Transverse colon (tissue), 4 donors: ENCODE measurements around the gene ELP4. TPM values are rescaled to one million over a fixed set of nuclear protein-coding genes. Genes with fewer than 3 reads are reported as not detected.

ENCODE experiments used
- DNase-seq: peaks from one replicate; pipeline ENCODE4 v3.0.0-alpha.2; 2019
- H3K27ac ChIP-seq, 4 donors: fragments of 200-600 bp; sonication (generic); 2 replicates each; pipeline ENCODE4 v1.5.1; 2016 to 2018; ENCODE audit warnings: inconsistent platforms in 4 of 4
- H3K27me3 ChIP-seq: fragments of 200-600 bp; sonication (generic); 2 replicates; pipeline ENCODE4 v1.5.1; 2017; ENCODE audit warnings: inconsistent platforms
- H3K36me3 ChIP-seq, 4 donors: fragments of 200-600 bp; sonication (generic); 2 replicates each; pipeline ENCODE4 v1.5.1; 2017 to 2019; ENCODE audit warnings: inconsistent platforms in 4 of 4
- H3K4me1 ChIP-seq, 4 donors: fragments of 200-600 bp; sonication (generic); 2 replicates each; pipeline ENCODE4 v1.5.1; 2017 to 2020; ENCODE audit warnings: inconsistent platforms in 4 of 4
- H3K4me3 ChIP-seq, 4 donors: fragments of 200-600 bp; sonication (generic); 1 replicate in 1 of 4; 2 replicates in 3 of 4; pipeline versions ENCODE4 v1.5.1 to v1.6.1; 2017 to 2019; ENCODE audit warnings: inconsistent platforms in 4 of 4
- H3K9me3 ChIP-seq, 2 donors: fragments of 200-600 bp; sonication (generic); 2 replicates each; pipeline ENCODE4 v1.5.1; 2017 to 2019; ENCODE audit warnings: inconsistent platforms in 2 of 2
- EP300 ChIP-seq: sonication (generic); formaldehyde crosslinking; IDR thresholded peaks from one replicate; pipeline ENCODE4 v1.6.1; 2017; ENCODE audit warnings: antibody characterized with exemption, low read depth
- POLR2A ChIP-seq: fragments of 450-650 bp; IDR thresholded peaks from one replicate; pipeline ENCODE4 v1.6.1; 2016; ENCODE audit warnings: antibody characterized with exemption, mild to moderate bottlenecking, moderate library complexity
- POLR2AphosphoS5 ChIP-seq, 3 donors: sonication (generic); formaldehyde crosslinking; IDR thresholded peaks; one replicate each; pipeline ENCODE4 v1.6.1; 2016; ENCODE audit warnings: antibody characterized with exemption in 3 of 3
- WGBS, 2 donors: methylation state at CpG; one replicate each; pipeline ENCODE4 v1.1.5; 2018; ENCODE audit warnings: low coverage in 1 of 2; 5-methylcytosine and 5-hydroxymethylcytosine counted together
- in situ Hi-C, 4 donors: fragments of 200-750 bp; cut with MboI; loops; one replicate each; pipeline versions ENCODE4 v1.15.0 to v1.15.1; 2017; ENCODE audit warnings: low sequenced_read_pairs in 3 of 4, low pct_ligation_motif_present in 1 of 4, low pct_unique_long_range_greater_than_20kb in 1 of 4
- intact Hi-C: fragments of 100-400 bp; cut with DNase I; formaldehyde crosslinking; loops from one replicate; pipeline ENCODE4 v1.15.1; 2023; ENCODE audit warnings: low total_unique reads
- total RNA-seq, 4 donors: library from RNA; depleted of rRNA; stranded (reverse); fragments of >200 nt; gene quantifications; one replicate each; pipeline ENCODE4 v1.1.0, GENCODE V29; 2016
- TF ChIP-seq, protein P1 (sequence below), 5 experiments: fragments of 200-600 bp in 3 of 5; fragments of 450-650 bp in 2 of 5; sonication (generic) in 3 of 5; IDR thresholded peaks; 1 replicate in 2 of 5; 2 replicates in 3 of 5; pipeline ENCODE4 v1.5.1; 2016 to 2017; ENCODE audit warnings: antibody characterized with exemption in 5 of 5, inconsistent platforms in 3 of 5, mild to moderate bottlenecking in 2 of 5, moderate library complexity in 1 of 5

The ELP4 gene
- total RNA-seq, 4 donors from 2014 or later = 14.2 to 46.4 (median 23.6) TPM

DNA sequence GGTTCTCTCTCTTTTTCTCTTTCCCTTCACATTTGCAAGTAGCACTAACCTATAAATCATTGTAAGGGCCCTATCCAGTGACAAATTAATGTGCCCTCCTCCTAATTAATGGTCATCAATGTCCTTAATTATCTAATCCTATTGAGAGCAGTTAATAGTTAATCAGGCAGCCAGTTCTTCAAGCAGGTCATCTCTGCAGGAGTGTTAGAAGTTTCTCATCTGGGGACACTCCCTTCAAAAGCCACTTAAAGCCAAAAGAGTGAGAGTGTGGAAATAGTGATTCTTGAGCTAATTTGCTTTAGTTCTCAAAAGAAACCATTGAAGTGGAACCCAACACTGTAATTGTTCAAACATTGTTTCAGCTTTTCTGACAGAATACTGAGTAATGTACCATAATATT is 141.6 kb downstream of the ELP4 start:
- TF ChIP-seq, protein P1, sequence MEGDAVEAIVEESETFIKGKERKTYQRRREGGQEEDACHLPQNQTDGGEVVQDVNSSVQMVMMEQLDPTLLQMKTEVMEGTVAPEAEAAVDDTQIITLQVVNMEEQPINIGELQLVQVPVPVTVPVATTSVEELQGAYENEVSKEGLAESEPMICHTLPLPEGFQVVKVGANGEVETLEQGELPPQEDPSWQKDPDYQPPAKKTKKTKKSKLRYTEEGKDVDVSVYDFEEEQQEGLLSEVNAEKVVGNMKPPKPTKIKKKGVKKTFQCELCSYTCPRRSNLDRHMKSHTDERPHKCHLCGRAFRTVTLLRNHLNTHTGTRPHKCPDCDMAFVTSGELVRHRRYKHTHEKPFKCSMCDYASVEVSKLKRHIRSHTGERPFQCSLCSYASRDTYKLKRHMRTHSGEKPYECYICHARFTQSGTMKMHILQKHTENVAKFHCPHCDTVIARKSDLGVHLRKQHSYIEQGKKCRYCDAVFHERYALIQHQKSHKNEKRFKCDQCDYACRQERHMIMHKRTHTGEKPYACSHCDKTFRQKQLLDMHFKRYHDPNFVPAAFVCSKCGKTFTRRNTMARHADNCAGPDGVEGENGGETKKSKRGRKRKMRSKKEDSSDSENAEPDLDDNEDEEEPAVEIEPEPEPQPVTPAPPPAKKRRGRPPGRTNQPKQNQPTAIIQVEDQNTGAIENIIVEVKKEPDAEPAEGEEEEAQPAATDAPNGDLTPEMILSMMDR (IDR thresholded peaks at IDR 0.05) = no peak
- TF ChIP-seq POLR2AphosphoS5 (IDR thresholded peaks at IDR 0.05) (no peak), POLR2A (no peak), EP300 (no peak)
- intact Hi-C loops = no loop called here
- H3K9me3 ChIP-seq = no peaks in the 10 kb centered on the region
- in situ Hi-C loops = no loop called here
- H3K27ac ChIP-seq = no peak overlapping the region
- DNase-seq = no peak
- H3K36me3 ChIP-seq = no peaks in the 10 kb centered on the region
- H3K27me3 ChIP-seq = no peaks in the 10 kb centered on the region
- H3K4me1 ChIP-seq = no peaks in the 10 kb centered on the region
- H3K4me3 ChIP-seq = no peak overlapping the region

DNA sequence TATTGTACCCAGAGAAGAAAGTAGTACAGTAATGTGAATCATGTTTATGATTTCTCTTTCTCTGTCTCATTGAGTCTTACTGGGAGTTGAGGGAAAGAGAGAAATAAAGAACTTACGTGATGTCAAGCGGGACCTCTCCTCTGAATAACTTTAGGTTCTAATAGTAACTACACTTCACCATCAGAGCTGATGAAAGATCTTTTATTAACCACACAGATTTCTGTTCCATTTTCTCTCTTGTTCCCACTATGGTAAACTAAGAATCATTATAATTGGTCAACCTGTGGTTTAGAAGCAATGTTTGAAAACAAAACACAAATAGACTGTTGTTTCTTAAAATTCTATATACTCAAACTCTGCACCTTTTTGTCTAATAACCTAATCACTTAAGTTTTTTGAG is 142.3 kb downstream of the ELP4 start:
- H3K27me3 ChIP-seq = no peaks in the 10 kb centered on the region
- DNase-seq = no peak
- intact Hi-C loops = no loop called here

DNA sequence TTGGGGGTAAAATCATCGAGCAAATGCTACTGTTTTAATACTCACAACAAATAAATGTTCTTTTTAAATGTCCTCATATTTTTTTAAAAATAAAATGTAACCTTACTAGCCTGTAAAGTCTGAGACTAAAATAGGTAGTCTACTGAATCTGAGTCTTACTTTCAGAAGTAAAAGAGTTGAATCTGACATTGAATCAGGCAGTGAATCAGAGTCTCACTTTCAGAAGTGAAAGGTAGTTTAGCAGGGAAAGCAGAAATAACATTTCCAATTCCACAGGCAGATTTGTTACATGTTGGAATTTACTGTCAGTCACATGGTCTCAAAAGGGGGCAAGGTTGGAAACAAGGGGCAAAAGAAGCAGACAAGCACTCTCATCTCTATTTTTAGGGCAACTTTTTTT is 143.0 kb downstream of the ELP4 start:
- H3K36me3 ChIP-seq = no peaks in the 10 kb centered on the region
- intact Hi-C loops = no loop called here
- H3K4me1 ChIP-seq = no peaks in the 10 kb centered on the region
- DNase-seq = no peak
- no peak overlapping the region for H3K4me3 ChIP-seq
- H3K27me3 ChIP-seq = no peaks in the 10 kb centered on the region
- TF ChIP-seq POLR2A (no peak), POLR2AphosphoS5 (IDR thresholded peaks at IDR 0.05) (no peak), EP300 (no peak)
- TF ChIP-seq, protein P1 (IDR thresholded peaks at IDR 0.05) = no peak
- H3K27ac ChIP-seq = no peak overlapping the region
- 90 to 100% methylated on average over 1 of the region's 1 CpG for WGBS, 2 donors
- in situ Hi-C loops = no loop called here
- no peaks in the 10 kb centered on the region for H3K9me3 ChIP-seq

More for the DNA sequence above, 142.3 kb downstream of the ELP4 start:
- Histone ChIP-seq H3K27ac (no peak overlapping the region), H3K4me3 (no peak overlapping the region), H3K4me1 (no peaks in the 10 kb centered on the region), H3K9me3 (no peaks in the 10 kb centered on the region), H3K36me3 (no peaks in the 10 kb centered on the region)
- TF ChIP-seq POLR2A = no peak
- TF ChIP-seq EP300 = no peak
- TF ChIP-seq, protein P1 (IDR thresholded peaks at IDR 0.05) = no peak
- WGBS, 2 donors = 84 to 96% methylated on average over 2 of the region's 2 CpGs
- in situ Hi-C loops = no loop called here

DNA sequence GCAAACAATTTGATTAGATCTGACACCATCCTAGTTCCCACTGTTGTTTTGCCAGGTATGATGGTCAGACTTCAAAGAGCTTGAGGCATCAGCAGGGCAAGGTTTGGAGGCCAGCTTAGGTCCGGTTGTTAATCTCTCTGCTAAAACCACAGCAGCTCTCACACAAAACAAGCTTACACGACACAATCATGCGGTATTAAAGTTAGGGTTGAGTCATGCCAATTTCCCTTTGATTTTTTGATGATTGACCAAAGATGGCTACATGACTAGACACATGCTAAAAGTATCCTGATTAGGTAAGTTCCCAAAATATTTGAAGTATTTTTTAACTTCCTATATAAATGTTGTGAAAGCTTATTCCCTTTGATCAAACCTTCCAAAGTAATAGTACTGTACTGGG is 145.9 kb downstream of the ELP4 start:
- in situ Hi-C loops (no loop called here), intact Hi-C loops (no loop called here)
- H3K9me3 ChIP-seq = no peaks in the 10 kb centered on the region
- no peaks in the 10 kb centered on the region for H3K4me1 ChIP-seq
- no peak for DNase-seq
- no peak overlapping the region for H3K4me3 ChIP-seq
- H3K36me3 ChIP-seq = no peaks in the 10 kb centered on the region
- H3K27ac ChIP-seq = no peak overlapping the region
- no peak for TF ChIP-seq POLR2A
- no peak for TF ChIP-seq EP300
- TF ChIP-seq, protein P1 (IDR thresholded peaks at IDR 0.05) = no peak
- no peak for TF ChIP-seq POLR2AphosphoS5 (IDR thresholded peaks at IDR 0.05)
- no peaks in the 10 kb centered on the region for H3K27me3 ChIP-seq
- 88 to 100% methylated on average over 3 of the region's 3 CpGs for WGBS, 2 donors
